Measurements from ENCODE around the gene UNC13A. TPM values are rescaled to one million over a fixed set of nuclear protein-coding genes. Genes with fewer than 3 reads are reported as not detected.

Gene UNC13A
- total and polyA plus RNA-seq, 2 of the 8 experiments (the other 6 are each of a cell fraction or from before 2014, with no cell fraction given) = 13.1 to 47.6 TPM

DNA sequence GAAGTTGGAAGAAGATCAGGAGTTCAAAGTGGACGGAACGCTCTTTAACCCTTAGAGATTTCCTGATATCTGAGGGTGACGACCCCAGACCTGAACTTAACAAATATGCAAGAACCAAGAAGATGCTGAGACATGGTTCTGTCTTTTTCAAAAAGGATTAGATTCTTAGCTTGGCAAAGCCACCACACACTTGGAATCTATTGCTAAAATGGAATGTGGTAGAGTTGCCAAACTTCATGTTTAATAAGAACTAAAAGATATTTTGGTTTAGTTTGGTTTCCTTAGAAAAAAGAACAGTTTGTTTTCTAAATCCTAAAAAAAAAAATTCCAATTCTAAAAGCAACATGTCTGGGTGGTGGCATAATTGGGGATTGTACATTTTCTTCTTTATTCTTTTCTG, 29.5 kb downstream of the UNC13A start:
- POLR2A ChIA-PET (ENCODE audit: partially characterized antibody) = no interaction called here
- no peak overlapping the region for H2BK20ac ChIP-seq (ENCODE audit: low read length)
- no peaks in the 10 kb centered on the region for H3K79me2 ChIP-seq (ENCODE audit: control insufficient read depth in 1 of 2, insufficient read depth in 2 of 2, low read length in 2 of 2)
- H2AFZ ChIP-seq (ENCODE audit: low read length) = no peak overlapping the region
- H2AK5ac ChIP-seq (ENCODE audit: low read depth, low read length) = no peak overlapping the region
- H3K23me2 ChIP-seq (ENCODE audit: low read depth, low read length) = no peaks in the 10 kb centered on the region
- WGBS, 2 experiments (ENCODE audit: extremely low coverage in 1 of 2, insufficient coverage in 1 of 2, insufficient read length in 1 of 2, insufficient replicate concordance in 2 of 2, low coverage in 1 of 2, low lambda C conversion rate in 2 of 2, missing lambda C conversion rate in 1 of 2) = 74% methylated on average over 3 of the region's 3 CpGs; no CpG with 5 or more reads in 1 of the 2 experiments
- no peak overlapping the region for H3K18ac ChIP-seq (ENCODE audit: extremely low read depth, low read length)
- no peak overlapping the region for H3K4ac ChIP-seq (replicated peaks; ENCODE audit: insufficient read length, low read depth, low read length)
- no peak overlapping the region for H3K9ac ChIP-seq (replicated peaks in 1 of 4; ENCODE audit: extremely low read depth in 1 of 4, low read depth in 3 of 4, low read length in 3 of 4)
- H3K4me2 ChIP-seq (ENCODE audit: insufficient read depth in 1 of 2, low read depth in 2 of 2, low read length in 2 of 2) = no peak overlapping the region
- H3K9me3 ChIP-seq (ENCODE audit: insufficient read depth in 2 of 2, low read depth in 1 of 2, low read length in 1 of 2) = no peaks in the 10 kb centered on the region; a peak in 1 of 4 replicates
- H3K56ac ChIP-seq (replicated peaks; ENCODE audit: insufficient read length, low read depth, low read length) = no peak overlapping the region
- H2BK15ac ChIP-seq (ENCODE audit: low read length) = no peak overlapping the region
- no peak overlapping the region for H4K91ac ChIP-seq (replicated peaks; ENCODE audit: insufficient read length, low read length)
- no peak overlapping the region for H3K14ac ChIP-seq (ENCODE audit: insufficient read length)
- H3K4me1 ChIP-seq (replicated peaks in 1 of 4; ENCODE audit: control insufficient read depth in 3 of 4, insufficient read depth in 4 of 4, low read length in 3 of 4) = peaks cover 0 to 5% (median 3%) of the 10 kb centered on the region in 4 experiments; a peak in 3 of 7 replicates
- no peak overlapping the region for H4K8ac ChIP-seq (ENCODE audit: extremely low read depth, insufficient read depth, low read length)
- no peak overlapping the region for H3K23ac ChIP-seq (ENCODE audit: insufficient read length)
- H4K20me1 ChIP-seq (replicated peaks in 1 of 2; ENCODE audit: control insufficient read depth in 1 of 2, insufficient read depth in 2 of 2, low read length in 2 of 2) = peaks cover 0 to 6% of the 10 kb centered on the region in 2 experiments
- no peak for FAIRE-seq
- TF ChIP-seq PHF8 (conservative IDR thresholded peaks at IDR 0.05; ENCODE audit: low read depth, low read length) = no peak
- TF ChIP-seq TBP (IDR thresholded peaks at IDR 0.05; ENCODE audit: low read depth, low read length) = no peak
- TF ChIP-seq EZH2 (IDR thresholded peaks at IDR 0.05; ENCODE audit: low read depth, low read length, severe bottlenecking) = no peak
- no peak for TF ChIP-seq TAF7 (optimal IDR thresholded peaks at IDR 0.05; ENCODE audit: borderline replicate concordance, low read depth, low read length)
- TF ChIP-seq SIN3A (conservative IDR thresholded peaks at IDR 0.05 in 1 of 2, IDR thresholded peaks at IDR 0.05 in 1 of 2; ENCODE audit: low read depth in 1 of 2, low read length in 2 of 2) = no peak
- TF ChIP-seq ASH2L (IDR thresholded peaks at IDR 0.05; ENCODE audit: low read length) = no peak
- no peak for TF ChIP-seq SAP30 (IDR thresholded peaks at IDR 0.05; ENCODE audit: insufficient read depth, insufficient replicate concordance, low read length)
- no peak for TF ChIP-seq RFX5 (IDR thresholded peaks at IDR 0.05; ENCODE audit: borderline replicate concordance, low read depth, low read length)
- no peak for TF ChIP-seq TCF12 (IDR thresholded peaks at IDR 0.05; ENCODE audit: low read depth, low read length)
- no peak for TF ChIP-seq JUN (IDR thresholded peaks at IDR 0.05; ENCODE audit: low read depth, low read length)
- TF ChIP-seq FOSL1 (IDR thresholded peaks at IDR 0.05; ENCODE audit: insufficient read depth, low read depth, low read length) = no peak
- TF ChIP-seq KDM1A (IDR thresholded peaks at IDR 0.05; ENCODE audit: borderline replicate concordance, low read length) = no peak
- no peak for TF ChIP-seq BRCA1 (IDR thresholded peaks at IDR 0.05; ENCODE audit: low read depth, low read length)
- TF ChIP-seq YY1 (IDR thresholded peaks at IDR 0.05; ENCODE audit: low read depth, low read length) = no peak
- TF ChIP-seq SUZ12 (IDR thresholded peaks at IDR 0.05; ENCODE audit: low read length) = no peak
- no peaks in the 10 kb centered on the region for H3K79me1 ChIP-seq (ENCODE audit: low read depth, low read length)
- CTCF ChIA-PET (ENCODE audit: partially characterized antibody) = no interaction called here
- H2BK120ac ChIP-seq (replicated peaks; ENCODE audit: low read depth, low read length) = no peak overlapping the region
- H4K5ac ChIP-seq (ENCODE audit: insufficient read length, low read depth, low read length) = no peak overlapping the region
- H3K27me3 ChIP-seq (replicated peaks in 1 of 4; ENCODE audit: control insufficient read depth in 3 of 4, extremely low read depth in 1 of 4, insufficient read depth in 3 of 4, low read length in 3 of 4) = no peaks in the 10 kb centered on the region
- no peak overlapping the region for H3K4me3 ChIP-seq (ENCODE audit: extremely low read depth in 1 of 4, insufficient read depth in 2 of 4, low read depth in 3 of 4, low read length in 4 of 4)
- peaks cover 6 to 38% (median 15%) of the 10 kb centered on the region in 4 experiments for H3K36me3 ChIP-seq (ENCODE audit: control insufficient read depth in 2 of 4, insufficient read depth in 4 of 4, low read length in 3 of 4)
- H3K27ac ChIP-seq (ENCODE audit: low read depth, low read length) = no peak overlapping the region
- no peak overlapping the region for H2BK5ac ChIP-seq (ENCODE audit: low read depth, low read length)
- DNase-seq (ENCODE audit: low read depth in 1 of 2, low spot score in 2 of 2) = no peak
- H2BK12ac ChIP-seq (ENCODE audit: low read depth, low read length) = no peak overlapping the region
